Measurements from ENCODE around the gene FAM3C.

DNA sequence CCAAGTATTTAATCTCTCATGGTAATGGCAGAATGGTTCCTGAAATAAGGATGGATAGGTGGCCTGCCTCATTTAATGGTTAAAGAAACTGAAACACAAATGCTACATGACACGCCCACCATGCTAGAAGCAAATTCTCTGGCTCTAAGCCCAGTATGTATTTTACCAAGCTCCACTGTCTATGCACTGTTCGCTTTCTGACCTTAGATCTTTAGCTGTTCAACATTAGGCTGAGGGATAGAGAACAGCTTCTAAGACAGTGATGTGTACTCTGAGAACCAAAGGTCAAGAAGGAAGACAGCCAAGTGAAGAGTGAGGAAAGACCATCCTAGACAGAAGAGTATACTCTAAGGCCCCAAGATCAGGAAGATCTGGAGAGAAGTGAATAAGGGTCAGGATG, 26.6 kb downstream of the FAM3C start:
- TF ChIP-seq EZH2 (IDR thresholded peaks at IDR 0.05; ENCODE audit: insufficient read depth, poor library complexity, severe bottlenecking) (no peak), EZH2phosphoT487 (IDR thresholded peaks at IDR 0.05; ENCODE audit: insufficient read depth, low read depth) (no peak)
